Activated CD4-positive, CD25-positive, alpha-beta regulatory T cell (primary cell): ENCODE measurements around the gene CREBZF.
"Not testable (repeated sequence)": the region's sequence is repeated elsewhere in the genome, so short reads cannot be mapped to it uniquely, and the experiment has no call there.

ENCODE experiments used
- DNase-seq, 4 experiments: peaks; one replicate each; lab custom pipeline; 2025; lab: John Stamatoyannopoulos, UW

The CREBZF gene

GRCh38 chr11:85626496-85626895, 38.4 kb downstream of the CREBZF start:
- no peak for DNase-seq

GRCh38 chr11:85620256-85620655, 44.7 kb downstream of the CREBZF start:
- DNase-seq = no peak

GRCh38 chr11:85619499-85619898, 45.4 kb downstream of the CREBZF start:
- DNase-seq = no peak

- DNase-seq = not testable (repeated sequence)
Measured at GRCh38 chr11:85611643-85612042, 53.3 kb downstream of the CREBZF start.
